Endothelial cell of umbilical vein (primary cell): ENCODE measurements around the gene CASP2. TPM values are rescaled to one million over a fixed set of nuclear protein-coding genes. Genes with fewer than 3 reads are reported as not detected.

Source experiments
- BruUV-seq: library from RNA; stranded (reverse); fragments of 400-500 nt; replicated peaks from 2 replicates; lab custom pipeline; 2021; lab: Mats Ljungman, UMichigan
- CTCF ChIA-PET: fragments of 300-600, 350-600 bp; sonication (Branson Sonifier 250); formaldehyde crosslinking; loops from one replicate; lab custom pipeline; 2021; ENCODE audit warnings: antibody characterized with exemption, inconsistent platforms; lab: Charles Lee
- POLR2A ChIA-PET: fragments of 300-600, 350-600 bp; sonication (Branson Sonifier 250); formaldehyde crosslinking; loops from one replicate; lab custom pipeline; 2021; ENCODE audit warnings: antibody characterized with exemption, inconsistent platforms; lab: Charles Lee
- DNase-seq: peaks from one replicate; pipeline ENCODE4 v3.0.0-alpha.2; 2011; ENCODE audit warnings: low read depth, low spot score
- FAIRE-seq: peaks from 2 replicates; lab custom pipeline; 2011; peaks lifted over from hg19 to GRCh38; lab: Jason Lieb, UNC
- H2AFZ ChIP-seq: 2 replicates; pipeline ENCODE4 v1.6.0; 2012; ENCODE audit warnings: low read depth, low read length, control low read depth, inconsistent platforms
- H3K27ac ChIP-seq: 2 replicates; pipeline ENCODE4 v1.5.1; 2011; ENCODE audit warnings: low read depth, mild to moderate bottlenecking, control low read depth, low read length, moderate library complexity; ENCODE audit not compliant: insufficient read depth
- H3K27me3 ChIP-seq, 2 experiments: 2 replicates each; pipeline versions ENCODE4 v1.6.0 to v1.6.1; 2011; ENCODE audit warnings: low read length in 2 of 2, mixed read lengths in 1 of 2; ENCODE audit not compliant: control insufficient read depth in 2 of 2, insufficient read depth in 2 of 2
- H3K36me3 ChIP-seq, 2 experiments: 2 replicates in 1 of 2; 3 replicates in 1 of 2; pipeline ENCODE4 v1.5.1; 2011; ENCODE audit warnings: low read length in 2 of 2, mild to moderate bottlenecking in 1 of 2, moderate library complexity in 1 of 2; ENCODE audit not compliant: control insufficient read depth in 2 of 2, insufficient read depth in 2 of 2; ENCODE audit errors: extremely low read depth in 1 of 2
- H3K4me1 ChIP-seq: 3 replicates; pipeline ENCODE4 v1.5.1; 2011; ENCODE audit warnings: mild to moderate bottlenecking, low read length; ENCODE audit not compliant: control insufficient read depth, insufficient read depth; ENCODE audit errors: extremely low read depth
- H3K4me2 ChIP-seq: 2 replicates; pipeline ENCODE4 v1.6.1; 2011; ENCODE audit warnings: low read length, control low read depth, mixed read lengths; ENCODE audit not compliant: insufficient read depth
- H3K4me3 ChIP-seq, 3 experiments: fragments of 200-600 bp in 1 of 3; sonication (generic), shearing (Covaris generic) in 1 of 3; replicated peaks in 1 of 3; 2 replicates each; pipeline ENCODE4 v1.5.1; 2011 to 2016; ENCODE audit warnings: control low read depth in 3 of 3, low read length in 3 of 3, mild to moderate bottlenecking in 2 of 3, inconsistent platforms in 1 of 3, low read depth in 1 of 3, moderate library complexity in 1 of 3; ENCODE audit not compliant: insufficient read depth in 1 of 3
- H3K79me2 ChIP-seq: 2 replicates; pipeline ENCODE4 v1.6.0; 2012; ENCODE audit warnings: low read length, inconsistent platforms; ENCODE audit not compliant: control insufficient read depth, insufficient read depth
- H3K9ac ChIP-seq: replicated peaks from 2 replicates; pipeline ENCODE3; 2011; ENCODE audit warnings: low read length, control low read depth; ENCODE audit not compliant: insufficient read depth; ENCODE audit errors: extremely low read depth
- H3K9me1 ChIP-seq: replicated peaks from 3 replicates; pipeline ENCODE4 v1.6.0; 2011; ENCODE audit warnings: mild to moderate bottlenecking, low read length; ENCODE audit not compliant: control insufficient read depth, insufficient read depth; ENCODE audit errors: extremely low read depth
- H3K9me3 ChIP-seq: replicated peaks from 2 replicates; pipeline ENCODE4 v1.5.1; 2012; ENCODE audit warnings: low read length, inconsistent platforms; ENCODE audit not compliant: control insufficient read depth, insufficient read depth
- H4K20me1 ChIP-seq: replicated peaks from 2 replicates; pipeline ENCODE3; 2011; ENCODE audit warnings: mild to moderate bottlenecking, low read length; ENCODE audit not compliant: control insufficient read depth, insufficient read depth; ENCODE audit errors: extremely low read depth
- EZH2 ChIP-seq: IDR thresholded peaks from 2 replicates; pipeline ENCODE4 v1.6.1; 2012; ENCODE audit warnings: borderline replicate concordance, low read depth, mild to moderate bottlenecking, moderate library complexity, low read length, inconsistent platforms; ENCODE audit not compliant: severe bottlenecking
- FOS ChIP-seq: IDR thresholded peaks from 2 replicates; pipeline ENCODE4 v1.6.1; 2011; ENCODE audit warnings: mild to moderate bottlenecking, low read length, moderate library complexity, borderline replicate concordance; ENCODE audit not compliant: insufficient read depth
- GATA2 ChIP-seq: IDR thresholded peaks from 2 replicates; pipeline ENCODE4 v1.7.0; 2011; ENCODE audit warnings: low read depth, mild to moderate bottlenecking, moderate library complexity, mixed read lengths, low read length; ENCODE audit not compliant: insufficient read length, insufficient read depth
- JUN ChIP-seq: IDR thresholded peaks from 2 replicates; pipeline ENCODE4 v1.6.1; 2011; ENCODE audit warnings: borderline replicate concordance, low read depth; ENCODE audit not compliant: insufficient read length, insufficient read depth
- MYC ChIP-seq: IDR thresholded peaks from one replicate; pipeline ENCODE4 v1.6.1; 2011; ENCODE audit warnings: mild to moderate bottlenecking, low read depth, low read length
- POLR2A ChIP-seq: IDR thresholded peaks from 2 replicates; pipeline ENCODE4 v1.6.1; 2012; ENCODE audit warnings: low read depth, mild to moderate bottlenecking, control low read depth, low read length
- POLR2AphosphoS5 ChIP-seq: IDR thresholded peaks from 2 replicates; pipeline ENCODE4 v1.6.1; 2012; ENCODE audit warnings: low read depth, mild to moderate bottlenecking, control low read depth, low read length, moderate library complexity; ENCODE audit not compliant: insufficient read depth
- dilution Hi-C: fragments of 300-500 bp; cut with MboI; formaldehyde crosslinking; loops from one replicate; pipeline ENCODE4 v1.15.0; 2019; ENCODE audit warnings: low sequenced_read_pairs; ENCODE audit not compliant: extremely low pct_ligation_motif_present
- intact Hi-C: fragments of 100-400 bp; cut with micrococcal nuclease; formaldehyde crosslinking; loops from one replicate; pipeline ENCODE4 v1.10.0; 2022
- polyA plus RNA-seq, 4 experiments: library from polyadenylated mRNA; depleted of rRNA in 3 of 4; stranded (reverse) in 3 of 4; unstranded in 1 of 4; fragments of >200 nt; gene quantifications; 2 replicates each; pipeline versions ENCODE4 v1.2.1 to v1.2.3, GENCODE V29; 2011 to 2012; ENCODE audit warnings: missing spikeins in 1 of 4
- total RNA-seq: library from RNA; stranded (reverse); gene quantifications from 2 replicates; pipeline ENCODE4 v1.2.3, GENCODE V29; 2021
- TF ChIP-seq, protein P1 (sequence below), 2 donors: IDR thresholded peaks; 1 replicate in 1 of 2; 2 replicates in 1 of 2; pipeline ENCODE4 v1.5.1; 2011; ENCODE audit warnings: low read length in 2 of 2, mild to moderate bottlenecking in 2 of 2, moderate library complexity in 2 of 2, control low read depth in 1 of 2, inconsistent platforms in 1 of 2, low read depth in 1 of 2; ENCODE audit not compliant: insufficient read depth in 1 of 2; ENCODE audit errors: extremely low read depth in 1 of 2
- TF ChIP-seq, protein P2 (sequence below): IDR thresholded peaks from 2 replicates; pipeline ENCODE4 v1.6.1; 2011; ENCODE audit not compliant: insufficient read depth, insufficient read length

The CASP2 gene
- total and polyA plus RNA-seq, 2 donors (not counting 3 experiments of a cell fraction or from before 2014, with no cell fraction given) = 36.3 to 57.9 TPM

DNA sequence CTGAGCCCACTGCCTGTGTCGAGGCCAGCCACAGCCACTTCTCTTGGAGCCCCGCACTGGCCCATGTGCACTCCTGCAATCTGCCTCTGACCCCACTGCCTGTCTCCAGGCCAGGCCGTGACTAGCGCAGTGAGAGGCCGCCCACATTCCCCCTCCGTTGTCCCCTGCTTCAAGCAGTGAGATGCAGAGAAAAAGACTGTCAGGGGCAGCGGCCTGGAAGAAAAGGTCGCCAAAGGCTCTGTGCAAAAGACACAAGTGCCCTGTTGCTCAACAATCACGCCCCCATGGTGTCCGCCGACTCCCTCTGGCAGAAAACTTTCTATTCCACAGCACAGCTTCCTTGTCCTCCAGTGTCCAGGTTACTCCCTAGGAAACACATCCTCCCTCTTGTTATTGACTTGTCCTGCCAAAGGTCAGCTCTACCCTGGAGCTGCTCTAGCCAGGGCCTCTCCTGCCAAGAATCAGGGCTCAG, 64.4 kb downstream of the CASP2 start:
- CTCF ChIA-PET = no interaction called here
- intact Hi-C loops = no loop called here

More for the DNA sequence above, 64.4 kb downstream of the CASP2 start:
- H3K4me1 ChIP-seq = no peaks in the 10 kb centered on the region
- H3K79me2 ChIP-seq = no peaks in the 10 kb centered on the region
- dilution Hi-C loops = no loop called here
- no peak for FAIRE-seq
- no peaks in the 10 kb centered on the region for H3K36me3 ChIP-seq
- DNase-seq = no peak
- H3K9ac ChIP-seq = no peak overlapping the region
- no peak overlapping the region for H3K4me2 ChIP-seq
- H3K27me3 ChIP-seq = peaks cover 9 to 16% of the 10 kb centered on the region in 2 experiments
- no peak overlapping the region for H2AFZ ChIP-seq
- BruUV-seq = no TSS peak
- no peak overlapping the region for H3K4me3 ChIP-seq
- POLR2A ChIA-PET = no interaction called here
- H3K9me3 ChIP-seq = no peaks in the 10 kb centered on the region
- H3K27ac ChIP-seq = no peak overlapping the region
- TF ChIP-seq GATA2 (no peak), FOS (no peak), POLR2AphosphoS5 (no peak), EZH2 (no peak), JUN (no peak), MYC (no peak), POLR2A (no peak)
- TF ChIP-seq, protein P1, sequence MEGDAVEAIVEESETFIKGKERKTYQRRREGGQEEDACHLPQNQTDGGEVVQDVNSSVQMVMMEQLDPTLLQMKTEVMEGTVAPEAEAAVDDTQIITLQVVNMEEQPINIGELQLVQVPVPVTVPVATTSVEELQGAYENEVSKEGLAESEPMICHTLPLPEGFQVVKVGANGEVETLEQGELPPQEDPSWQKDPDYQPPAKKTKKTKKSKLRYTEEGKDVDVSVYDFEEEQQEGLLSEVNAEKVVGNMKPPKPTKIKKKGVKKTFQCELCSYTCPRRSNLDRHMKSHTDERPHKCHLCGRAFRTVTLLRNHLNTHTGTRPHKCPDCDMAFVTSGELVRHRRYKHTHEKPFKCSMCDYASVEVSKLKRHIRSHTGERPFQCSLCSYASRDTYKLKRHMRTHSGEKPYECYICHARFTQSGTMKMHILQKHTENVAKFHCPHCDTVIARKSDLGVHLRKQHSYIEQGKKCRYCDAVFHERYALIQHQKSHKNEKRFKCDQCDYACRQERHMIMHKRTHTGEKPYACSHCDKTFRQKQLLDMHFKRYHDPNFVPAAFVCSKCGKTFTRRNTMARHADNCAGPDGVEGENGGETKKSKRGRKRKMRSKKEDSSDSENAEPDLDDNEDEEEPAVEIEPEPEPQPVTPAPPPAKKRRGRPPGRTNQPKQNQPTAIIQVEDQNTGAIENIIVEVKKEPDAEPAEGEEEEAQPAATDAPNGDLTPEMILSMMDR (IDR thresholded peaks at IDR 0.05; ENCODE audit: extremely low read depth in 1 of 2, insufficient read depth in 1 of 2, low read depth in 1 of 2, low read length in 2 of 2) = no peak
- TF ChIP-seq, protein P2, sequence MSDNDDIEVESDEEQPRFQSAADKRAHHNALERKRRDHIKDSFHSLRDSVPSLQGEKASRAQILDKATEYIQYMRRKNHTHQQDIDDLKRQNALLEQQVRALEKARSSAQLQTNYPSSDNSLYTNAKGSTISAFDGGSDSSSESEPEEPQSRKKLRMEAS = no peak
- no peaks in the 10 kb centered on the region for H4K20me1 ChIP-seq
- H3K9me1 ChIP-seq = no peaks in the 10 kb centered on the region
